Ishikawa (cell line): Measurements from ENCODE around the gene PLCL1.

ENCODE experiments used
- CEBPB ChIP-seq: IDR thresholded peaks from 2 replicates; pipeline ENCODE4 v1.6.1; 2012
- CREB1 ChIP-seq: IDR thresholded peaks from 2 replicates; pipeline ENCODE4 v1.6.1; 2012; ENCODE audit warnings: low read depth
- EGR1 ChIP-seq: IDR thresholded peaks from 2 replicates; pipeline ENCODE4 v1.6.1; 2012
- EP300 ChIP-seq: IDR thresholded peaks from 2 replicates; pipeline ENCODE4 v1.6.1; 2012; ENCODE audit warnings: borderline replicate concordance
- FOXM1 ChIP-seq: IDR thresholded peaks from 2 replicates; pipeline ENCODE4 v1.6.1; 2012; ENCODE audit warnings: low read depth, borderline replicate concordance
- MAX ChIP-seq: IDR thresholded peaks from 2 replicates; pipeline ENCODE4 v1.6.1; 2012
- NFIC ChIP-seq: IDR thresholded peaks from 2 replicates; pipeline ENCODE4 v1.6.1; 2012
- RAD21 ChIP-seq: IDR thresholded peaks from 2 replicates; pipeline ENCODE4 v1.6.1; 2012; ENCODE audit warnings: low read depth
- REST ChIP-seq: IDR thresholded peaks from 2 replicates; pipeline ENCODE4 v1.6.1; 2012; ENCODE audit warnings: low read depth, mild to moderate bottlenecking
- TAF1 ChIP-seq: IDR thresholded peaks from 2 replicates; pipeline ENCODE4 v1.6.1; 2012; ENCODE audit warnings: low read depth, mild to moderate bottlenecking
- TCF12 ChIP-seq: IDR thresholded peaks from 2 replicates; pipeline ENCODE4 v1.6.1; 2012; ENCODE audit warnings: low read depth
- TEAD4 ChIP-seq: IDR thresholded peaks from 2 replicates; pipeline ENCODE4 v1.6.1; 2012
- USF1 ChIP-seq: IDR thresholded peaks from 2 replicates; pipeline ENCODE4 v1.6.1; 2012
- YY1 ChIP-seq: IDR thresholded peaks from 2 replicates; pipeline ENCODE4 v1.6.1; 2012; ENCODE audit warnings: low read depth
- ZBTB7A ChIP-seq: IDR thresholded peaks from 2 replicates; pipeline ENCODE4 v1.6.1; 2012; ENCODE audit warnings: low read depth

Gene PLCL1

GRCh38 chr2:197858607-197859140 is 54.3 kb downstream of the PLCL1 start:
- TF ChIP-seq RAD21 (no peak), CEBPB (no peak), YY1 (no peak), MAX (no peak), USF1 (no peak)

DNA sequence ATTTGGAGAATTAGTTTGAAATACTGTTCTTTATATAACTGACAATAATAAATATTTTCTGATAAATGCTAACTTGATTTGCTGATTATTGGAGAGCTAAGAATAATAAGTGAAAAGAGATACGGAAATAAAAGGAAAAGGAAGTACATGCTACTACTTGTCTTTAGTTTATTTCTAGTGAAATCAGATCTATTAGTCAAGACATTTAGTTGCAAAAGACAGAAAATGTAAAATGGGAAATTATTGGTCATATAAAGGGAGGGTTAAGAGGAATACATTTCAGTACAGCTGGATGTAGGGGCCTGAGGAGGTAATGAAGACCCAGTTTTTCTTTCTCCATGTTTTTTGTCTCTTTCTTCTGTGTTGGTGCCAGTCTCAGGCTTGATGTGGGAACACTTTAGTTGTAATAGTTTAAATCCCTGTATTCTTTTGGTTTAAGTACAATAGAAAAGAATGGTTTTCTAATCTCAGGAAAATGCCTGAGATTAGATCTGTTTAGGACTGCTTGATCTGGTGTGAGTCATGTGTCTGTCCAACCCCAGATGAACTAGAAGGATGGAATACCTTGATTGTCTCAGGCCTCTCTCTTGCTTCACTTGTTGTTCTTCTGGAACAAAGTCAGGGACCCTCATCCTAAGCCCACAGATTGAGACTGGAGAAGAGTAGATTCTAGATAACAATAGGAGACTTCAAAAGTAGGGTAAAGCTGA is 58.0 kb downstream of the PLCL1 start:
- TF ChIP-seq REST (no peak), EGR1 (no peak), TEAD4 (no peak), CREB1 (no peak), EP300 (no peak), ZBTB7A (no peak), FOXM1 (no peak), USF1 (no peak), TCF12 (no peak), NFIC (no peak), RAD21 (no peak), CEBPB (no peak), MAX (no peak), TAF1 (no peak), YY1 (no peak)

GRCh38 chr2:197863744-197864143 is 59.4 kb downstream of the PLCL1 start:
- no peak for TF ChIP-seq NFIC
- no peak for TF ChIP-seq MAX
- TF ChIP-seq TEAD4: no peak
- no peak for TF ChIP-seq ZBTB7A
- TF ChIP-seq REST: no peak
- no peak for TF ChIP-seq TCF12
- TF ChIP-seq YY1: no peak
- no peak for TF ChIP-seq RAD21

DNA sequence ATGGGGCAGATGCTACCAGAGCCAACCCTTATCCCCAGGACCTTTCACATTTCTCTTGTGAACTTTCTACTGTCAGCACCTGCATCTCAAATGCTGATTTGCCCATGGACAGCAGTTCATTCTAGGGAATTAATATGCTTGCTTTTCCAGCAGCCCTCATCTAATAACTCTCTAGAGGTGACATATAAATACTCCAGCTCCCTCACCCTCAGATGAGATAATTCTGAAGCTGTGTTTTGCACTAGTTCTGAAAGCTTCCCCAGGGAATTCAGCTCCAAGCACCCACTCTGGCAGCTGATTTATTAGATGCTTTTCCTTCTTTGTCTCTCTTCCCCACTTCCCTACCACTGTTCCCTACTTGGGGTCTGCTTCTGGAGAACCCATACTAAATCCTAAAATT is 62.1 kb downstream of the PLCL1 start:
- no peak for TF ChIP-seq ZBTB7A
- TF ChIP-seq TCF12: no peak
- TF ChIP-seq CEBPB: no peak
- TF ChIP-seq RAD21: no peak
- no peak for TF ChIP-seq TEAD4
- no peak for TF ChIP-seq TAF1

- TF ChIP-seq EP300 (no peak), YY1 (no peak), CEBPB (no peak), MAX (no peak), RAD21 (no peak), FOXM1 (no peak), TCF12 (no peak), TEAD4 (no peak), ZBTB7A (no peak), CREB1 (no peak), NFIC (no peak), TAF1 (no peak), USF1 (no peak), EGR1 (no peak)
Observed at GRCh38 chr2:197867033-197867432, 62.6 kb downstream of the PLCL1 start.
